HG02981 (cell line): ENCODE measurements around the gene ABL2.

Source experiments
- ATAC-seq: cut with Tn5 transposase; IDR thresholded peaks from one replicate; pipeline ENCODE4 v1.9.1; 2021; ENCODE audit warnings: mild to moderate bottlenecking, moderate library complexity; ENCODE audit not compliant: unreplicated experiment

ABL2 gene

DNA sequence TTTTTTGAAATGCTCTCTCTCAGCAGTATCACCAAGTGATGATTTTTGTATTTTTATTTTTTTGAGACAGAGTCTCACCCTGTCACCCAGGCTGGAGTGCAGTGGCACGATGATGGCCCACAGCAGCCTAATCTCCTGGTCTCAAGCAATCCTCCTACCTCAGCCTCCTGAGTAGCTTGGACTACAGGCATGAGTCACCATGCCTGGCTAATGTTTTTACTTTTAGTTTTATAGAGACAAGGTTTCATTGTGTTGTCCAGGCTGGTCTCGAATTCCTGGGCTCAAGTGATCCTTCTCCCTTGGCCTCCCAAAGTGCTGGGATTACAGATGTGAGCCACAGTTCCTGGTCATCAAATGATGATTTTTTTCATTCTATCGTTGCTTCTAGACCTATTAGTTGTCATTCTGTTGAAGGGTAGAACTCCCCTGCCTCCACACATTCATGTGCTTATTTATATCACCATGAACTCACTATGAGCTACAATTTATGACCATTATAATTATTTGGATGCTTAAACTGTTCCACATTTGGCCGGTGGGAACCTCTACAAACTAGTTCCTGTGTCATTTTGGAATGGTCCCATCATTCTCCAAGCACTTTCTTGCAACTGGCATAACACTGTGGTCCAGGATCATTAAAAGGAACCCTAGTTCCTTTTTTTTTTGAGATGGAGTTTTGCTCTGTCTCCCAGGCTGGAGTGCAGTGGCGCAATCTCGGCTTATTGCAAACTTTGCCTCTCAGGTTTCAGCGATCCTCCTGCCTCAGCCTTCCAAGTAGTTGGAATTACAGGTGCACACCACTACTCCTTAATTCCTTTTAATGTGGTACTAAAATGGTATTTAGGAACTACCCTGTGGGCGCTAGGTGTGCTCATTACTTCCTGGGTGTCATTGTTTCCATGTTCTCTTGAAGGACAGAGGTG lies 167.9 kb downstream of the ABL2 start:
- ATAC-seq, result no peak

GRCh38 chr1:179058487-179059483 lies 170.7 kb downstream of the ABL2 start:
- no peak for ATAC-seq

DNA sequence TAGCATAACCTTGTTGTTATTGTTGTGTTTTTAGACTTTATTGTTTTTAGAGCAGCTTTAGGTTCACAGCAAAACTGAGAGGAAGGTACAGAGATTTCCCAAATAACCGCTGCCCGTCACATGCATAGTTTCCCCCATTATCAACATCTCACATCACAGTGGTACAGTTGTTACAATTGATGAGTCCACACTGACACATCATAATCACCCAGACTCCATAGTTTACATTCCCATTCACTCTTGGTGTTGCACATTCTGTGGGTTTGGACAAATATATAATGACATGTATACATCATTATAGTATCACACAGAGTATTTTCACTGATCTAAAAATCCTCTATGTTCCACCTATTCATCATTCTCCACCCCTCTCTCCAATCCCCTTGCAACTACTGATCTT lies 173.5 kb downstream of the ABL2 start:
- no peak for ATAC-seq

GRCh38 chr1:179053486-179053885 lies 176.0 kb downstream of the ABL2 start:
- no peak for ATAC-seq

DNA sequence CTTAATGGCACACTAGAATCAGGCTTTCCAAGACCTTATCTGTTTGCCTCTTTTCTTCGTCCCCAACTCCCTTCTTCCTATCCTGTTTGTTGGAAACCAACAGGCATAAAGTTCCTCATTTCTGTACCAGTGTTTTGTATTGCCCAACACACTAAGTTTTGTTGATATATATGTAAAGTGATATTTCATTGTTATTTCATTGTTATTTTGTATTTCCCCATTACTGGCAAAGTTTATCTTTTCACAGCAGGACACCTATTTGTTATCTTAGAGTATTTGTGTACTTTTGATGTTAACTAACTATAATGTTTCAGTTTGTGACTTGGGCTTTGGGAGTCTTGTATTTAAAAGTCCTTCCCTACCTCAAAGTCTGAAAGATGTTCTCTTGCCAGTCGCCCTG lies 176.7 kb downstream of the ABL2 start:
- ATAC-seq, result no peak
